Stimulated activated naive CD8-positive, alpha-beta T cell treated with anti-CD3 and anti-CD28 coated beads, Interleukin-15, amount 100 ng/mL, for 72 hours (primary cell): ENCODE measurements around the gene DDX49.
A peak's percentile ranks its signal among the peaks of the same experiment; 100 is the strongest.

Experiments
- ATAC-seq: fragments of 150-1000 bp; cut with Tn5 transposase; 2 replicates; pipeline ENCODE4 v1.10.0; 2021; ENCODE audit warnings: mild to moderate bottlenecking, moderate library complexity
- DNase-seq, 2 donors: peaks; one replicate each; pipeline ENCODE4 v3.0.0; 2021 to 2022
- H3K27ac Mint-ChIP-seq, 2 donors: one replicate each; pipeline ENCODE4 v1.8.0; 2022; ENCODE audit warnings: mild to moderate bottlenecking in 2 of 2, mixed read lengths in 2 of 2, moderate library complexity in 2 of 2
- H3K27me3 Mint-ChIP-seq: one replicate; pipeline ENCODE4 v1.8.0; 2022; ENCODE audit warnings: mixed read lengths
- H3K4me1 Mint-ChIP-seq: one replicate; pipeline ENCODE4 v1.8.0; 2022; ENCODE audit warnings: mild to moderate bottlenecking, mixed read lengths
- H3K4me3 Mint-ChIP-seq, 2 donors: one replicate each; pipeline ENCODE4 v1.8.0; 2022; ENCODE audit warnings: mild to moderate bottlenecking in 2 of 2, mixed read lengths in 2 of 2, moderate library complexity in 1 of 2
- H3K9me3 Mint-ChIP-seq, 2 donors: one replicate each; pipeline ENCODE4 v1.8.0; 2022; ENCODE audit warnings: mixed read lengths in 2 of 2

The DDX49 gene

DNA sequence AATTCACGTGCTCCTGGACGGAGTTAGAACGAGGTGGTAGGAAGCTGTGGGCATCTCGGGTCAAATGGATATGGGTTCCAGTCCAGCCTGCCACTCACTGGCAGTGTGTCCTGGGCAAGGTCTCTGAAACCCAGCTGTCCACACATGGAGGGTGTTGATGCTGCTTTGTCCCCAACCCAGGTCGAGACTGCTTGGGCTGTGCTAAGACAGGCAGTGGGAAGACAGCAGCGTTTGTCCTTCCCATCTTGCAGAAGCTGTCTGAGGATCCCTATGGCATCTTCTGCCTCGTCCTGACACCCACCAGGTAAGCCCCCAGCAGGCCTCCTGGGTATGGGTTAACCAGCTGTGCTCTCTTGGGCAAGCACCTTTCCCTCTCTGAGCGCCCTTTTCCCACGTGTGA is 885 bp downstream of the DDX49 start:
- Mint-ChIP-seq H3K4me3 (peak overlapping the region; percentile 91 to 96), H3K27me3 (no peaks in the 10 kb centered on the region), H3K27ac (peak overlapping the region; percentile 99 to 100), H3K9me3 (no peaks in the 10 kb centered on the region), H3K4me1 (peaks cover 54% of the 10 kb centered on the region)
- DNase-seq, result no peak
- no peak for ATAC-seq

DNA sequence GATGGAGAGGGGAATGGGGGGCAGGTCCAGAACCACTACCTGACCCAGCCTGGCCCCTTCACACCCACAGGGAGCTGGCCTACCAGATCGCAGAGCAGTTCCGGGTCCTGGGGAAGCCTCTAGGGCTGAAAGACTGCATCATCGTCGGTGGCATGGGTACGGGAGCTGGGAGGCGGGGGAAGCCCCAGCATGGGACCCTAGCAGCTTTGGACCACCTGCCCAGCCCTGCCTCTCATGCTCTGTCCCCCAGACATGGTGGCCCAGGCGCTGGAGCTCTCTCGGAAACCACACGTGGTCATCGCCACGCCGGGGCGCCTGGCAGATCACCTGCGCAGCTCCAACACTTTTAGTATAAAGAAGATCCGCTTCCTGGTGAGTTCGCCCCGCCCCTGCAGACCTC is 2.1 kb downstream of the DDX49 start:
- DNase-seq, result no peak
- Mint-ChIP-seq H3K4me1 (peaks cover 46% of the 10 kb centered on the region), H3K27ac (peak overlapping the region in 1 of 2 donors; percentile 93), H3K4me3 (peak overlapping the region in 1 of 2 donors; percentile 43), H3K9me3 (no peaks in the 10 kb centered on the region), H3K27me3 (no peaks in the 10 kb centered on the region)
- ATAC-seq, result no peak

DNA sequence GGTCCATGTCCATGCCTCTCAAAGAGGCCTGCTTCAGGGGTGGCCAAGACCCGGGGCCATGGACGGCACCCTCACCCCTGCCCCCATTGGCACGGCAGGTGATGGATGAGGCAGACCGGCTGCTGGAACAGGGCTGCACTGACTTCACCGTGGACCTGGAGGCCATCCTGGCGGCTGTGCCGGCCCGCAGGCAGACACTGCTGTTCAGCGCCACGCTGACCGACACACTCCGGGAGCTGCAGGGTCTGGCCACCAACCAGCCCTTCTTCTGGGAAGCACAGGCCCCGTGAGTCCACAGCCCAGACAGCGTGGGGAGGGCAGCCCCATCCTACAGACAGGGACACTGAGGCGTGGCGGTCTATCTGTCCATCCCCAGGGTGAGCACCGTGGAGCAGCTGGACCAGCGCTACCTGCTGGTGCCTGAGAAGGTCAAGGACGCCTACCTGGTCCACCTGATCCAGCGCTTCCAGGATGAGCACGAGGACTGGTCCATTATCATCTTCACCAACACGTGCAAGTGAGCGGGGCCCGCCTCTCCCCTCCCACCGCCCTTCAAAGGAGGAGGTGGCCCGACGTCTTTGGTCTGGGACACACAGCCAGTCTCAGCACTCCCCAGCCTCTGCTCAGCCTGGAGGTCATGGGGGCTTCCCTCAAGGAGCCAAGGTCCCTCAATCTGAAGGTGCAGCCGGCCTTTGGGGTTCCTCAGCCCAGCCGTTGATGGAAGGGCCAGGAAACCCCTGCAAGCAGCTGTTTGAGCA is 2.9 kb downstream of the DDX49 start:
- Mint-ChIP-seq H3K4me3 (peak overlapping the region in 1 of 2 donors; percentile 1), H3K9me3 (no peaks in the 10 kb centered on the region)

DNA sequence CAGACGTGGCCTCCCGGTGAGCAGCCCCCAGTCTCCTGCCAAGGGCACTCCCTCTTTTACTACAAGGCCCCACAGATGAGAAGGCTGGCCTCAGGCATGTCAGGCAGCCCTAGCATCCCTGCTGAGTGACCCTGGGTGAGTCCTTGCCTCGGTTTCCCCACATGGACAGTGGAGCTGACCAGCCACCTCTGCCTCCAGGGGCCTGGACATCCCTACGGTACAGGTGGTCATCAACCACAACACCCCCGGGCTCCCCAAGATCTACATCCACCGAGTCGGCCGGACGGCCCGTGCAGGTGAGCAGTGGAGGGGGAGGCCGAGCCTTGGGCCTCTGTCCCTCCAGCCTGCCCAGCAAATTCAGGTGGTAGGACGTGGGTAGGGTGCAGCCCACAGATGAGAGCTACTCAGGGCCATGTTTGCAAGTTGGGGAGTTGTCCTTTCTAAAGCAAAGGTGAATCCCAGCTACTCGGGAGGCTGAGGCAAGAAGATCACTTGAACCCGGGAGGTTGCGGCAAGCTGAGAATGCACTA is 5.2 kb downstream of the DDX49 start:
- no peak for DNase-seq
- peak overlapping the region in 1 of 2 donors; percentile 13 for H3K27ac Mint-ChIP-seq
- no peak overlapping the region for H3K4me3 Mint-ChIP-seq
- ATAC-seq, result no peak
- H3K9me3 Mint-ChIP-seq, result no peaks in the 10 kb centered on the region
- H3K27me3 Mint-ChIP-seq, result no peaks in the 10 kb centered on the region
- peaks cover 22% of the 10 kb centered on the region for H3K4me1 Mint-ChIP-seq

More for the DNA sequence above, 2.9 kb downstream of the DDX49 start:
- Mint-ChIP-seq H3K4me1 (peaks cover 38% of the 10 kb centered on the region), H3K27ac (no peak overlapping the region), H3K27me3 (no peaks in the 10 kb centered on the region)
- no peak for DNase-seq
- ATAC-seq, result no peak

DNA sequence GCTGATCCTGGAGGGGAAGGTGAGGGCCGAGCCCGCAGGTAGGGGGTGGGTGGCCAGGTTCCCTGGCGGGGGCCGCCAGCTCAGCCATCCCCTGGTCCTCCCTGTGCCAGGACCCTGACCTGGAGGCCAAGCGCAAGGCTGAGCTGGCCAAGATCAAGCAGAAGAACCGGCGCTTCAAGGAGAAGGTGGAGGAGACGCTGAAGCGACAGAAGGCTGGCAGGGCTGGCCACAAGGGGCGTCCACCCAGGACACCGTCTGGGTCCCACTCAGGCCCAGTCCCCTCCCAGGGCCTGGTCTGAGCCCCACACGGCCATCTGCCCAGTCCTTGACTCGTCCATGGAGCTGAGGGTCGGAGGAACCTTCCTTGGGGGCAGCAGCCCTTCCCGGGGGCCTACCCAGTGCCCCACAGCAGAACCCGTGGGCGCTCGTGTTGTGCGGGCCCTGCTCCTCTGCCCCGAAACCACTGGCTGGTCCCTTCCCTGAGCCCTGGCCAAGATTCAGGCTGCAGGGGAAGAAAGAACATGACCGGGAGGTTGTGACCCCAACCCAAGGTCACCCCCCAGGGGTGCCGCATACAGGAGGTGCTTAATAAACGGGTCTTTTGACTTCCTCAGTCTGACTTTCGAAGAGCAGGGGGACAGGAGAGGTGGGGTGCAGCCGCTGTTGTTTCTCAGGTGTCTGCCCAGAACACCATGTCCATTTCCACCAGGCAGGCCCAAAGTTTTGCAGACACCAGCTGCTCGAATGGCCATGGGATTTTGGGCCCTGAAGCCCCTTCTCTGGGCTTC is 8.7 kb downstream of the DDX49 start:
- Mint-ChIP-seq H3K4me3 (no peak overlapping the region), H3K9me3 (no peaks in the 10 kb centered on the region), H3K4me1 (peaks cover 12% of the 10 kb centered on the region), H3K27ac (no peak overlapping the region), H3K27me3 (peaks cover 13% of the 10 kb centered on the region)
- DNase-seq, result no peak
- no peak for ATAC-seq

DNA sequence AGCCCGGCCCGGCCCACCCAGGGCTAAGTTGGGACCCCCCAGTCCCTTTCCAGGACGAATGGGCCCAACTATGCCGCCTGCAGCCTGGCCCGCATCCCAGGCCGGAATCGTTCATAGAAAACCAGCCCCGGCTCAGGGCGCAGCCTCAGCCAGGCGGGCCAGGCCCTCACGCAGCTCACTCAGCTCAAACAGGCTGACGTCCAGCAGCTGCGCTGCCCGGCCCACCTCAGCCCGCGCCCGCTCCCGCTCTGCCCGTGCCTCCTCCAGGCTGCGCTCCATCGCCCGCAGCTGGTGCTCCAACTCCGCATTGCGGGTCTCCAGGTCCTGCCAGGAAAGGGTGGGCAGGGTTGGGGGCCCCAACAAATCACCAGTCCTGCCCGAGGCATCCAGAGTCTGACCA is 9.8 kb downstream of the DDX49 start:
- DNase-seq (no peak), ATAC-seq (no peak)
- no peak overlapping the region for H3K4me3 Mint-ChIP-seq
- H3K27ac Mint-ChIP-seq, result no peak overlapping the region
- H3K9me3 Mint-ChIP-seq, result no peaks in the 10 kb centered on the region
- H3K4me1 Mint-ChIP-seq, result peaks cover 17% of the 10 kb centered on the region
- peaks cover 24% of the 10 kb centered on the region for H3K27me3 Mint-ChIP-seq

DNA sequence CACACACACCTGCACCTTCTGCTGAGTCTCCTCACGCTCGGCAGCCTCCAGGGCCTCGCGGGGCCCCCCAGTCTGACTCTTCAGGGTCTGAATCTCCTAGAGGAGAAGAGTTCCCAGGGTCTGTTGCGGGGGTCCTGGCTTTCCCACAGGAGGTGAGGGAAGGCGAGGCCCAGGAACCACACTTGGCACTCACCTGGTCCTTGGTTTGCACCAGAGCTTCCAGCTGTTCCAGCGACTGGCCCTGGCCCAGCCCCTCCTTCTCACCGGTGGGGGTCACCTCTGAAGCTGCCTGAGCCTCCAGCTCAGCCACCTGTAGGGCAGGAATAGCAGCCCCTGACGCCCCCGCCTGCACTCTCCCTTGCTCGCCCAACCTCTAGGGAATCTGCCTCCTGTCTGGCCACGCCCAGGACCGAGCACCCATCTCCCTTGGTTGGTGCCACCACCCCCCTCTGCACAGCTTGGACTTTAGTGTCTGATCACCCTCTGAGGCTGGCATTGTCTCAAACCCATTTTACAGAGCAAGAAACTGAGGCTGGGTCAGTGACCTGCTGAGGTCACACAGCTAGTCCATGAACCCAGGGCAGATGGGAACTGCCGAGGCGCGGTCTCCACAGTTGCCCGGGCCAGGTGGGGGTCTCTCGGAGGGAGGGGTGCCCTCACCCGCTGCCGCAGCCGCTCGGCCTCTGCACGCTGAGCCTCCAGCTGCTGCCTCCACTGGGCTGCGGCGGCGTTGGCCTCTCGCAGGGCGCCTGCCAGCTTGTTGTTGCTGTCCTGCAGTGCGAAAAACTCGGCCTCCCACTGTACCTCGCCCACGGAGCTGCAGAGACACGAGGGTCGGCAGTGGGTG is 12.0 kb downstream of the DDX49 start:
- ATAC-seq, result peak; percentile 5
- peak overlapping the region; percentile 72 to 79 for H3K4me3 Mint-ChIP-seq

DNA sequence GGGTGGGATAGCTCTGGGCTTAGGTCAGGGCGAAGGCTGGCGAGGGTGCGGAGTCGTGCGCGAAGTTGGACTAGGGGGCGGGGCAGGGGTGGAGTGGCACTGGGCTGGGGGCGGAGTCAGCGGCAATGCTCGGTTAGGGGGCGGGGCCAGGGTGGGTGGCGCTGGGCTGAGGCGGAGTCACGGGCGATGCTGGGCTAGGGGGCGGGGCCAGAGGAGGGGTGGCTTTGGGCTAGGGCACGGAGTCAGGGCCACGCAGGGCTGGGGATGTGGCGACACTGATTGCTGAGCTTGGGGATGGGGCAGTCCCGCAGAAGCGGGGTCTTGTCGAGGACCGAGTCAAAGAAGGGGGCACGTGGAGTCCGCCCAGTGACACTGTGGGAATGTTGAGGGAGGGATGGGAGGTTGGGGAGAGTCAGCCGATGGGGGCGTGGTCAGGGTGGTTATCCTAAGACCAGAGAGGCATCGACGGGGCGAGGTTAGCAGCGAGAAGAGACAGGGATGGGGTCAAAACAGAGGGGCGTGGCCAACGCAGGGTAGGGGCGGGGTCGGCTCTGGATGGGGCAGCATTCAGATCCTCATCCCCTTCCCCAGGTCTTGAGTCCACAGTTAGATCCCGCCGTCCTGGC is 12.8 kb downstream of the DDX49 start:
- peaks cover 31% of the 10 kb centered on the region for H3K27me3 Mint-ChIP-seq
- H3K9me3 Mint-ChIP-seq, result no peaks in the 10 kb centered on the region
- no peak overlapping the region for H3K27ac Mint-ChIP-seq
- DNase-seq (peak; percentile 72 to 73), ATAC-seq (peak; percentile 91)
- H3K4me3 Mint-ChIP-seq, result peak overlapping the region; percentile 72 to 79
- H3K4me1 Mint-ChIP-seq, result peaks cover 17% of the 10 kb centered on the region

More for the DNA sequence above, 12.0 kb downstream of the DDX49 start:
- H3K27ac Mint-ChIP-seq, result no peak overlapping the region
- peaks cover 17% of the 10 kb centered on the region for H3K4me1 Mint-ChIP-seq
- no peak for DNase-seq
- peaks cover 31% of the 10 kb centered on the region for H3K27me3 Mint-ChIP-seq
- H3K9me3 Mint-ChIP-seq, result no peaks in the 10 kb centered on the region

DNA sequence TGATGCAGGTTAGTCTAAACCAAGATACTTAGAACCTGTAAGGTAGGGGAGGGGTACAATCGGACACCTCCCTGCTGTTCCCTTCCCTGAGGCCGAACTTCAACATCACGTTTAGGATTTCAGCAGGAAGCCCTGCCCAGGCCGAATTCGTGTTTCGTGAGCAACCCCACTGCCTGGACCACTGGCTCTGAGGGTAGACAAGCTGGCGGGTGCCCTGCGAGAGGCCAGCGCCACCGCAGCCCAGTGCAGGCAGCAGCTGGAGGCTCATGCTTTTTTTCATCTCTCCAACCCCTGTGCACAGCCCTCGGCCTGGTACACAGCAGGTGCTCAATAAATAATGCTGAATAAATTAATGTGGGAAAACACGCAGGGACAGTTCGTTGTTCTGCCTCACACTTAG is 13.8 kb downstream of the DDX49 start:
- ATAC-seq, result no peak
- Mint-ChIP-seq H3K27me3 (peaks cover 33% of the 10 kb centered on the region), H3K4me1 (peaks cover 17% of the 10 kb centered on the region), H3K9me3 (no peaks in the 10 kb centered on the region), H3K4me3 (peak overlapping the region in 1 of 2 donors; percentile 45), H3K27ac (peak overlapping the region in 1 of 2 donors; percentile 12)
- DNase-seq, result no peak

DNA sequence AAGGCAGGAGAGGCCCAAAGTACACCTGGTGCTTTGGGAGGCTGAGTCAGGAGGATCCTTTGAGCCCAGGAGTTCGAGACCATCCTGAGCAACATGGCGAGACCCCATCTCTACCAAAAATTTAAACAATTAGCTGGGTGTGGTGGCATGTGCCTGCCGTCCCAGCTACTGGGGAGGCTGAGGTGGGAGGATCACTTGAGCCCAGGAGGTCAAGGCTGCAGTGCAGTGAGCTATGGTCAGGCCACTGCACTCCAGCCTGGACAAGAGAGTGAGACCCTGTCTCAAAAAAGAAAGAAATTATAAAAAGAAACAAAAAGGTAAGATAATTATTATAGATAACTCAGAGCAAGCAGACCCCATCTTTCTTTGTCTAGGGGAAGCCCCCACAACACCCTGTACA is 19.6 kb downstream of the DDX49 start:
- no peak overlapping the region for H3K4me3 Mint-ChIP-seq
- peaks cover 60% of the 10 kb centered on the region for H3K27me3 Mint-ChIP-seq
- H3K4me1 Mint-ChIP-seq, result peaks cover 20% of the 10 kb centered on the region
- no peak overlapping the region for H3K27ac Mint-ChIP-seq
- no peaks in the 10 kb centered on the region for H3K9me3 Mint-ChIP-seq
- ATAC-seq (no peak), DNase-seq (no peak)

DNA sequence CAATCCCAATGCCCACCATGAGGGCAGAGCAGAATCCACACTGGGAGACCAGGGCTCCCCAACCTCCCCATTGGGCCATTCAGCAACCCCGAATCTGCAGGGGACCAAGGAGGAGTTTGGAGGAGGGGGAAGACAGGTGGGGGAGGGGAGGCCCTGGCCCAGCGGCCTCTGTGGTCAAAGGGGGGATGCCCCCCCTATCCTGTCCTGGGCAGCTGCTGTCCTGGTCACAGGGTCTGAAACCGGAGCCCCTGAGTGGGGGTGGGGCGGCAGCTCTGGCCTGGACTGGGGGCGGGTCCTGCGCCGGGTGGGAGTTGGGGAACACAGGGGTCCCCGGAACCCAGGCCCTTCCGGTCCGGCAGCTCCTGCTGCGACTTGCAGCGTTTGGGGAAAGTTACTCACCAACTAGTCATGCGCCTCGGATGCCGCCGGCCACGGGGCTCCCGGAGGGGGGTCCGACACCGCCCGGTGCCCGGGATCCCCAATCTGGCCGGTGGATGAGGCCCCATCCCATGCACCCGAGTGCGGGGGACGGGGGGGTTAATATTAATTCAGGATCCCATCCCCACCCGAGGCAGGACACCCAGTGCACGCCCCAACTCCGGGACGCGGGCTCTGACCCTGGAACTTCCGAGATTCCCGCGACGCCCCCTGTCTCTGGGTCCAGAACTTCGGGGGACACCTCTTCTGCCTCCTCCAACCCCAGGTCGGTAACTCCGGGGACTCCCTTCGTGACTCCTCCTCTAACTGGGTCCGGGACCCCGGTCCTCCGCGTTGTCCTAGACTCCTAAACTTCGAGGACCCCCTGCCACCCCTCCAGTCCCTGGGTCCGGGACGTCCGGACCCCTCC is 20.6 kb downstream of the DDX49 start:
- peak; percentile 22 for ATAC-seq
- H3K27me3 Mint-ChIP-seq, result peaks cover 56% of the 10 kb centered on the region
- peak overlapping the region; percentile 80 for H3K4me3 Mint-ChIP-seq
- H3K4me1 Mint-ChIP-seq, result peaks cover 20% of the 10 kb centered on the region
- no peaks in the 10 kb centered on the region for H3K9me3 Mint-ChIP-seq
- peak overlapping the region in 1 of 2 donors; percentile 42 for H3K27ac Mint-ChIP-seq
- no peak for DNase-seq

DNA sequence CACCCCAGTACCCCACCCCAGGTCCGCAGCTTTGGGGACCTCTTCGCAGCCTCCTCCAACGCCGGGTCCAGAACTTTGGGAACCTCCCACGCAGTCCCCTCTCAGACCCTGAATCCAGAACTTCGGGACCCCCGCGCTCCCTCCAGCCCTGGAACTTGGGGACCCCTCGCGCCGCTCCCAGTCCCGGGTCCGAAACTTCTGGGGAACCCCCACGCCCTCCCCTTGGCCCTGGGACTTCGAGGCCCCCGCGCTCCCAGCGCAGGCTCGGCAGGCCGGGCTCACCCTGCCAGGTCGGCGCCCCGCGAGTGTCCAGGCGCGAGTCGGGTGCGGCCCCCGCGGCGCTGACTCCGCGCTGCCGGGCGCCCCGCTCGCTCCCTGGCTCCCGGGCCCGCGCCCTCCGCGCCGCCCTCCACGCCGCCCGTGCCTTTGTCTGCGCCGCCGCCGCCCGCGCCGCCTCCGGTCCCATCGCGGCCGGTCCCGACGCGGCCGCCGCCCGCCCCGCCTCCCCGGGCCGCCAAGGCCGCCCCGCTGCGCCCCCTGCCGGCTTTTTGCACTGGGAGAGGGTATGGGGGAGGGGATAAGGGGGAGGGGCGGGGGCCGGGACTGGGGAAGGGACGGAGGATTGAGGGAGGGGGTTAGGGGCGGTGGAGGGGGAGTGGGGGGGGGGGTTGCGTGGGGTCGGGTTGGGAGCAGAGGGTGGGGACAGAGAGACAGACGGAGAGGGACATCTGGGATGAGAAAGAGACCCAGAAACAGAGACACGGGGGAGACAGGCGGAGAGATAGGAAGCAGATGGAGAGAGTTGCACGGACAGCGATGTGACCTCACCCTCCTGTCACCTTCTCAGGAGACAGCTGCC is 21.5 kb downstream of the DDX49 start, which contains the start of gene HOMER3:
TSS of gene HOMER3 (minus strand) at position 449 of the 859 bp plus-strand sequence. CDS start 2,235 bp downstream, outside the sequence.
- DNase-seq (peak; percentile 67 to 73), ATAC-seq (peak; percentile 86)
- peaks cover 20% of the 10 kb centered on the region for H3K4me1 Mint-ChIP-seq
- H3K27ac Mint-ChIP-seq, result peak within 1 kb of the TSS in 1 of 2 donors; percentile 42
- H3K27me3 Mint-ChIP-seq, result peaks cover 63% of the 10 kb centered on the region
- H3K4me3 Mint-ChIP-seq, result peak within 1 kb of the TSS; percentile 80
- no peaks in the 10 kb centered on the region for H3K9me3 Mint-ChIP-seq

DNA sequence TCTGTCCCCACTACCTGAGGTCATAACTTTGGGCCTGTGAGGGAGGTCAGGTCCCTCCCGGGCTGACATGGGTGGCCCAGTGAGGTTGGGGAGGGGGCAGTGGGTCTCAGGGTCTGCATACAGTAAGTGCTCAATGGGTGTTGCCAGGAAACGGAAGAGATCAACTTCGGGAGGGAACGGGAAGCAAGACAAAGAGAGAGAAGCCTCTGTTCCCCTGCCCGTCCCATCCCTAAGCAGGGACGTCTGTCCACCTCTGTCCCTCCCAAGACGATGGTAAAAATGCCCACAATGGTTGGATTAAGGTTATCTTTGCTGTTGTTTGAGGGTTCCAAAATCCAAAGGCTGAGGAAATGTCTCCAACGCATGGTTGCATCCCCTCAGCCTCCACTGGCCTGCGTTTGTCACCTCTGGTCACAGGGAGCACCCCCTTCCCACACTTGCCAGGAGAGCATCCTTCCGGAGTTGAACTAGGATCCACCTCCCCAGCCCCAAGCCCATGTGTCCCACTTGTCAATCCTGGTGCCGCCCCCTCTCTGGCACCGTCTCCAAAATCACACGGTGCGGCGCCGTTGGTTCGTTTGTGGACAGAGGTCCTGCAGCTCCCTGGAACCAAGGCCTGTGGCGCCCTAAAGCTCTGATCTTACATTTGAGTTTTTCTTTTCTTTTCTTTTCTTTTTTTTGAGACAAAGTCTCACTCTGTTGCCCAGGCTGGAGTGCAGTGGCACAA is 22.3 kb downstream of the DDX49 start:
- Mint-ChIP-seq H3K4me1 (peaks cover 20% of the 10 kb centered on the region), H3K27ac (no peak overlapping the region), H3K9me3 (no peaks in the 10 kb centered on the region), H3K27me3 (peaks cover 63% of the 10 kb centered on the region), H3K4me3 (peak overlapping the region; percentile 28 to 67)
- DNase-seq (no peak), ATAC-seq (no peak)
